Measurements from ENCODE around the gene FUBP3.

FUBP3 gene

GRCh38 chr9:130651752-130652151 lies 72.4 kb downstream of the FUBP3 start:
- intact Hi-C loops (cut with DNase I), result no loop called here
- DNase-seq, result no peak

- intact Hi-C loops (cut with DNase I), result no loop called here
- DNase-seq, result no peak
These were observed 75.5 kb downstream of the FUBP3 start for GRCh38 chr9:130654879-130655278.

DNA sequence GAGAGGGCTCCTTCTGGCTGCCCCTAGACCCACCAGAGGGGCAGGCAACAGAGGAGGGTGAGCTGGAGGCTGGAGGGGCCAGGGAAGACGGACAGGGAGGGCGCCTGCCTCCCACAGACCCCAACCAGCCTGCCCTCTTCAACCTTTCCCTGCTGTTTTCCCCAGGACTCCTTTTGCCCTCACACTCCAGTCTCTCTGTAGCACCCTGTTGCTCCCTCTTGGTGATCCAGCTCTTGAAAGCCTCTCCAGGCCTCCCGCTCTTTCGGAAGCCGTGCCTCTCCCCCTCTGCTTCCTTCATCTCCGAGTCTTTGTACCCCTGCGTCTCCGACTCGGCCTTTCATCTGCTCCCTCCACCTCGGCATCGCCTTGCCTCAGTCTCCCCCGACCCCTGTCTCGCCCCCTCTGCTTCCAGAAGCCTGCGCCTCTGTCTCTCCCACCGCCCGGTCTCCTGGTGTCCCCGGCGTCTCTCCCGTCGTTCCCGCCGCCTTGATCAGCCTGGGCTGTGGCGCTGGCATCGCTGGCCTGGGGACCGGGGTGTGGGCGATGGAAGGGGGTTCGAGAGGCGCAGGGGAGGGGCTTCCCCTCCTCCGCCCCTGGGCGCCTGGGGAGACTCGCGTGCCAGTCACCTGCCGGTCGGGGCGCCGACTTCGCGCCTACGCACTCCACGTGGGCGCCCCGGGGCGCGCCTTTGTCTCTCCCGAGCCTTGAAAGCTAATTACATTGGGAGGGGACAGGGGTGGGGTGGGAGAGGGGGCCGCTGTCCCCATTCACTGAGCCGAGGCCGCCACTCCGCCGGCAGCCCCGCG lies 79.7 kb downstream of the FUBP3 start:
- DNase-seq, result no peak
- intact Hi-C loops (cut with DNase I), result no loop called here

GRCh38 chr9:130659699-130660248 lies 80.4 kb downstream of the FUBP3 start:
- no peak for DNase-seq
- intact Hi-C loops (cut with DNase I), result no loop called here

- intact Hi-C loops (cut with DNase I), result no loop called here
These were observed 80.9 kb downstream of the FUBP3 start for GRCh38 chr9:130660326-130660682.

GRCh38 chr9:130660683-130661450 lies 81.5 kb downstream of the FUBP3 start:
- intact Hi-C loops (cut with DNase I), result no loop called here
- DNase-seq, result no peak

More at GRCh38 chr9:130660326-130660682, 80.9 kb downstream of the FUBP3 start:
- no peak for DNase-seq

DNA sequence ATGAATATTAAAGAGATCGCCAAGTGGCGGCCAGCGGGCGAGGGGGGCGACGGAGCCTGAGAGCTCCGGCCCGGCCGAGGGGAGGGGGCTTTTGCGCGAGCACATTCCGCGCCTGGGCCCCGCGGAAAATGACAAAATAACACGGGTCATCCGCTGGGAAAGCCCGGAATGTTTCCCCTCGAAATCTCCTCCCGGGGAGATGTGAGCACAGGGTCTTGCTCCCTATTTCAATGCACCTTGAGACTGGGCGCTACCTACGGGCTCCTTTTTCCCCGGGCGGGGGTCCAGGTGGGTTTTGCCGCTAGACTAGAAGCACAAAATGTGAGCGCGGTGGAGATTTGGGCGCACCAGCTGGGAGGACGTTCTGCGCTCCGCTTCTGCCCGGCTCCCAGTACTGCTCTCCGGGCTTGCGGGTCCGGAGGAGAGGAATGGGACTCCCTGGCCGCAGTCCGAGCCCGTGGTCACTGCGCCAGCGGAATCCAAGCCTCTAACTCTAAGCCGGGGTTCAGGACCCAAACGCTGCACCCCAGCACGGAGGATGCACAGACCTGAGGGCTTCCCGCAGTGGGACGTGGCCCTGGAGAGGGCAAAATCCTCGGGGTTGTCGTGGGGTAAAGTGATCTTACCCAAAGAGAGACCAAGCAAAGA lies 82.2 kb downstream of the FUBP3 start:
- no peak for DNase-seq
- intact Hi-C loops (cut with DNase I), result no loop called here

- DNase-seq, result no peak
- intact Hi-C loops (cut with DNase I), result no loop called here
These were observed 83.0 kb downstream of the FUBP3 start for GRCh38 chr9:130662099-130662969.

GRCh38 chr9:130662970-130663257 lies 83.5 kb downstream of the FUBP3 start:
- intact Hi-C loops (cut with DNase I), result no loop called here
- no peak for DNase-seq

DNA sequence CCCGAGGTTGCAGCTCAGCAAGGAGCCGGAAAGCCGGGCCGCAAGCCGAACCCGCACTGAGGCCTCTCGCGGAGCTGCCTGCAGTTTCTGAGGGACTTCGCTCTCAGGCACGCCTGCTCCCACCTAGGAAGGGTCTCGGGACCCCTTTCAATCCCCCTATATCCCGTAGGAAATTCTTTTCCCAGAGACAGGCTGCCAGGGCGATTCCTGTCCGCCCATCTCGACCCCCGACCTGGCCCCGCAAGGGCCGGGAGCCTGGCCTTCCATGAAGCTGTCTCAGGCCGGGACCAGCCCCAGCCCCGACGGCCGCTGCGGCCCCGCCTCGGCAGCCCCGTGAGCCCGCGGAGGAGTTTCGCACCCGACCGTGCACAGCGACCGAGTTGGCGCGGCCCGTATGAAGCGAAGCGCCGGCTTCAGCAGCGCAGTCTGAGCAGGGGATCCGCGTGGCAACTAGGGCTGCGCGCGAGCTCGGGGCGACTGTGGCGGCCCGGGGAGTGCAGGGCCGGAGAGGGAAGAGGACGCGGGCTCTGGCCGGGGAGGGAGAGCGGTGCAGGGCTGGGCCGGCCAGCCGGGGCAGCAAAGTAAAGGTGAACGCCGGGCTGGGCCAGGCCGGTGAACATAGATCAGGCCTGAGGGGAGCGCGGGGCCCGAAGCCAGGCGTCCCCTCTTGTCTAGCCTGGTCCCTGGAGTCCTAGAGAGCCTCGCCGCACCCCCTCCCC lies 84.0 kb downstream of the FUBP3 start:
- intact Hi-C loops (cut with DNase I), result no loop called here
- no peak for DNase-seq

DNA sequence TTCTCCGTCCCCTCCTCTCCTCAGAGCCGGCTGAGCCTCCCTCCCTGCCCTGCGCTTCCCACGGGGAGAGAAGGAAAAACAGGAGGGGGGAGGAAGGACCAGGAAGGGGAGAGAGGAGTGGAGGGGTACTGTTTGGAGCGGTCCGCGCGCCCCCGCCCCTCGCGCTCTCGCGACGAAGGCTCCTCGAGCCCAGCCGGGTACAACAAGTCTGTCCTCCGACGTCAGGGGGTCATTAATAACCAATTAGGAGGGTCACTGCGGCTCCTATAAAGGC lies 84.5 kb downstream of the FUBP3 start:
- DNase-seq, result no peak
- intact Hi-C loops (cut with DNase I), result no loop called here

DNA sequence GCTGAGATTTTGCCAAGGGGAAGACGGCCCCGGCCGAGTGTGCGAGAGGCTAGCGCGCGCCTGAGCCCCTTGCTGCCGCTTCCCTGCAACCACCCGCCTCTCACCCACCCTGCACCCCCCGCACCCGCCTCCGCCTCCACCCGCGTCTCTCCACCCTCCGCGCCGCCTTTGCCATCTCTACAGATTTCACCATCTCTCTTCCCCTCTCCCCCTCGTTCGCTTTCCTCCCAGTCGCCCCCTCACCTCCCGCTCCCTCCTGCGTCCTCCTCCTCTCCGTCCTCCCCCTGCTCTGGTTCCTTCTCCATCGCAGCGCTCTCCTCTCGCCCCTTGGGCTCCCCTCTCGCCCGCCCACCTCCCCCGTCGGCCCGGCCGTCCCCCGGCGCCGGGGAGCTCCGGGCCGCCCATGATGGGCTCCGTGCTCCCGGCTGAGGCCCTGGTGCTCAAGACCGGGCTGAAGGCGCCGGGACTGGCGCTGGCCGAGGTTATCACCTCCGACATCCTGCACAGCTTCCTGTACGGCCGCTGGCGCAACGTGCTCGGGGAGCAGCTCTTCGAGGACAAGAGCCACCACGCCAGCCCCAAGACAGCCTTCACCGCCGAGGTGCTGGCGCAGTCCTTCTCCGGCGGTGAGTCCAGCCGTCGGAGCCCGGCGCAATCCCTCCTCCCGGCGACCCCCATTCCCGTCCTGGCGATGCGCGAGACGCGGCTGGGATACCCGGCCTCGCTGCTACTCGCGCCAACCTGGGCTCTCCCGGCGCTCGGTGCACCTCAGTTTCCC lies 85.1 kb downstream of the FUBP3 start, which contains the start of gene PRDM12:
Gene PRDM12, plus strand, starts transcription at position 344 of the 778 bp plus-strand sequence. Its CDS starts 60 bp downstream, at position 404.
- intact Hi-C loops (cut with DNase I), result no loop called here
- no peak for DNase-seq

DNA sequence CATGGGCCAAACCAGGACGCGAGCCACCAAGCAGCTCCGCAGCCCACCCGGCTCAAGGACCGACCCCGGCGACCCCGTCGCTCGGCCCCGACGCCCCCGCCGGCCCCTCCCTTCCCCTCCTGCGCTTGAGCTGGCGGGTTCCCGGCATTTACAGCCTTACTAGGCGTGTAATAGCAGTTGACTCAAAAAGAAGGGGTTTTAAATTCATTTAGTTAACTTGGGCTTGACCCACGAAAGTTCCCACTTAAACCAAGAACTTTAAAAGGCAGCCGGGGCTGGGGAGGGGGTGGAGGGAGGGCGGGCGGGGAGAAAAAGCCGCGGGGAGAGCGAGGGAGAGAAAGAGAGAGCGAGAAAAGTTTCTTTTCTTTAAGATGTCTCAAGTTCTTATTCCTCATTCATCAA lies 85.7 kb downstream of the FUBP3 start:
- intact Hi-C loops (cut with DNase I), result no loop called here
- DNase-seq, result no peak

DNA sequence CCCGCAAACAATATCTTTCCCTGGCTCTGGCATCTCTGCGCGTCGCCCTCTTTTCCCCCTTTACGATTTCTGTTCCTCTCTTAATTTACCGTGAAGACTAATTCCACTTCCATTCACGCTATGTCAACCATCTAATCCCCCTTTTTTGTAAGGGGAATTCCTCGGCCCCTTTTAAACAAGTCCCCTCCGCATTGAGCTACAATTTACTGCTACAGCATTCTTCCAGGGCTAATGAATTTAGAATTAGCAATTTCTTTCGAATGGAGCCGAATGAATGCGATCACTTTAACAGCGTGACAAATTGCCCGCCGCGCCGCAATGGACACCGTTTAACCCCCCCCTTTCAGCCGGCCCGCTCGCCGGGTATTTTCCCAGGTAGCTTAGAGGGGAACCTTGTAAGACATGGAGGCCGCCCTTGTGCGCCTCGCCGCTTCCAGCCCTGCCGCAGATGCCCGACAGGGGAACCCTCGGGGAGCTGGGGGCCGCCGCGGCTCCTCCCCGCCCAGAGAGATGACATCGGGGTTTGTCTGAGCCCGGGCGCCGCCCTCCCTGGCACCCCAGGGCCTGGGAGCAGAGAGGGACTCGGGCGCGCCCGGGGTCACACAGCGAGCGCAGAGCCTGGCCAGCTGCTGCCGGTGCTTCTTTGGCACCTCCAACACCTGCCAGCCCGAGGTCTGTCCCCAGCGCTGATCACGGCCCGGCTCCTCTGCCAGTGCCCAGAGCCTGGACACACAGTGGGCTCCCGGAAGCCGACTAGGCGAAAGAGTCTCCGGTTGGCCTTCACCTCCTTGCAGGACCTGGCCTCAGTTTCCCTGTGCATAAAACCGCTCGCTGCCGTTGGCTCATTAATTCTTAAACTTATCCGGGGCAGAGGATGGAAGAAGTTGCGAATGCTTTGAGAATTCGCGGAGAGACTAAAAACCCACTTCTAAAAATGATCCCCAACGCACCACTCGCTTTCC lies 86.3 kb downstream of the FUBP3 start:
- intact Hi-C loops (cut with DNase I), result no loop called here
- no peak for DNase-seq

DNA sequence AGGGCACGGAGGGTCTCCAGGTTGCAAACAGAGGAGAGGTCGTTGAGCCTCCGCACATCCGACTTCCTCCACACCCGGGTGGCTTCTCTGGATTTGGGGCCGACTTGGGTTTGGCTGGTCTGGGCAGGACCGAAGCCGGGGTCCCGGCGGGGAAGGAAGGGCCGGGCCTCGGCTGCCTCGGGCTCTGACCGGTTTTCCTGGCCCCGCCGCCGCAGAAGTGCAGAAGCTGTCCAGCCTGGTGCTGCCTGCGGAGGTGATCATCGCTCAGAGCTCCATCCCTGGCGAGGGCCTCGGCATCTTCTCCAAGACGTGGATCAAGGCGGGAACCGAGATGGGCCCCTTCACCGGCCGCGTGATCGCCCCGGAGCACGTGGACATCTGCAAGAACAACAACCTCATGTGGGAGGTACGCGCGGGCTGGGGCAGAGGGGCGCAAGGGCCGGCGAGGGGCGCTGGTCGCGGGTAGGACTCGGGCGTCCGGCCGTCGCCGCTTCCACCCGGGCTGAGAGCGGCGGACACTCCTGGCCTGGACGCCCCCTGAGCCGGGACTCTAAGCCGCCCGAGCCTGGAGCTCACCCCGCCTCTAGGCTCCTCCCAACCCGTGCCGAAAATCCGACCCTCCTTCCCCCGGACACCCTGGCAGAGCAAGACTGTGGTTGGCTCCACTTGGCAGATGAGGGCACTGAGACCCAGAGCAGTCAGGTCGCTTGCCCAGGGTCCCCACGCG lies 87.2 kb downstream of the FUBP3 start:
- intact Hi-C loops (cut with DNase I), result no loop called here
- DNase-seq, result no peak

GRCh38 chr9:130667120-130667435 lies 87.7 kb downstream of the FUBP3 start:
- no peak for DNase-seq
- intact Hi-C loops (cut with DNase I), result no loop called here

Measured in head of caudate nucleus (tissue), 42 donors.